Right atrium auricular region (tissue), 2 donors: ENCODE measurements around the gene GRIK5. TPM values are rescaled to one million over a fixed set of nuclear protein-coding genes. Genes with fewer than 3 reads are reported as not detected.

ENCODE experiments used
- DNase-seq: peaks from one replicate; pipeline ENCODE4 v3.0.0-alpha.2; 2019; ENCODE audit warnings: low spot score
- H3K27ac ChIP-seq, 2 donors: fragments of 200-600 bp; sonication (generic); 1 replicate in 1 of 2; 2 replicates in 1 of 2; pipeline ENCODE4 v1.5.1; 2016 to 2019
- H3K27me3 ChIP-seq, 2 donors: fragments of 200-600 bp; sonication (generic); one replicate each; pipeline versions ENCODE4 v1.5.1 to v1.6.0; 2017 to 2019
- H3K36me3 ChIP-seq: fragments of 200-600 bp; sonication (generic); one replicate; pipeline ENCODE4 v1.5.1; 2016
- H3K4me1 ChIP-seq, 2 donors: fragments of 200-600 bp; sonication (generic); one replicate each; pipeline versions ENCODE4 v1.5.1 to v1.6.0; 2017 to 2019
- H3K4me3 ChIP-seq, 2 donors: fragments of 200-600 bp; sonication (generic); 1 replicate in 1 of 2; 2 replicates in 1 of 2; pipeline ENCODE4 v1.5.1; 2017 to 2019; ENCODE audit warnings: mild to moderate bottlenecking in 1 of 2, moderate library complexity in 1 of 2
- H3K9me3 ChIP-seq, 2 donors: fragments of 200-600 bp; sonication (generic); one replicate each; pipeline ENCODE4 v1.5.1; 2019
- total RNA-seq, 2 donors: library from RNA; depleted of rRNA; stranded (reverse); fragments of >200 nt; gene quantifications; one replicate each; pipeline ENCODE4 v1.1.0, GENCODE V29; 2016
- TF ChIP-seq, protein P1 (sequence below), 2 donors: fragments of 200-600 bp; sonication (generic); IDR thresholded peaks; one replicate each; pipeline ENCODE4 v1.5.1; 2019; ENCODE audit warnings: antibody characterized with exemption in 2 of 2

The GRIK5 gene
- total RNA-seq, 2 donors from 2014 or later, result 8.1 to 17.1 TPM

DNA sequence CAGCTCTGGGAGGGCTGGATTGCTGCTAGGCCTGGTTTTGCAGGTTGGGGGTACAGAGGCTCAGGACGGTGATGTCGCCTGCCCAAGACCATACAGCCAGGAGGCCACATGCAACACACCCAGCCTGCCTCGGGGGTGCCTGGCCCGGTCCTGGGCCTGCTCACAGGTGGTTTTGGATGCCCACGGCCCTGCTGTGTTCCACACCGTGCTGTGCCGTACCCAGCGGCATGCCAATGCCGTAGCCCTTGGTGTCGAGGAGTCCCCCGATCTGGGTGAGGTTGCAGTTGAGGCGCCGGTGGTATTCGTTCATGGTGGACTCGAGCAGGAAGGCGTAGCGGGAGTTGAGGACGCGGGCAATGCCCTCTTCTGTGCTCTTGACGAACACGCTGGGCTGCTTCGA is 64.5 kb downstream of the GRIK5 start:
- DNase-seq, result no peak
- Histone ChIP-seq H3K27ac (no peak overlapping the region), H3K9me3 (no peaks in the 10 kb centered on the region), H3K27me3 (no peaks in the 10 kb centered on the region), H3K4me3 (no peak overlapping the region), H3K36me3 (no peaks in the 10 kb centered on the region), H3K4me1 (no peaks in the 10 kb centered on the region)
- TF ChIP-seq, protein P1, sequence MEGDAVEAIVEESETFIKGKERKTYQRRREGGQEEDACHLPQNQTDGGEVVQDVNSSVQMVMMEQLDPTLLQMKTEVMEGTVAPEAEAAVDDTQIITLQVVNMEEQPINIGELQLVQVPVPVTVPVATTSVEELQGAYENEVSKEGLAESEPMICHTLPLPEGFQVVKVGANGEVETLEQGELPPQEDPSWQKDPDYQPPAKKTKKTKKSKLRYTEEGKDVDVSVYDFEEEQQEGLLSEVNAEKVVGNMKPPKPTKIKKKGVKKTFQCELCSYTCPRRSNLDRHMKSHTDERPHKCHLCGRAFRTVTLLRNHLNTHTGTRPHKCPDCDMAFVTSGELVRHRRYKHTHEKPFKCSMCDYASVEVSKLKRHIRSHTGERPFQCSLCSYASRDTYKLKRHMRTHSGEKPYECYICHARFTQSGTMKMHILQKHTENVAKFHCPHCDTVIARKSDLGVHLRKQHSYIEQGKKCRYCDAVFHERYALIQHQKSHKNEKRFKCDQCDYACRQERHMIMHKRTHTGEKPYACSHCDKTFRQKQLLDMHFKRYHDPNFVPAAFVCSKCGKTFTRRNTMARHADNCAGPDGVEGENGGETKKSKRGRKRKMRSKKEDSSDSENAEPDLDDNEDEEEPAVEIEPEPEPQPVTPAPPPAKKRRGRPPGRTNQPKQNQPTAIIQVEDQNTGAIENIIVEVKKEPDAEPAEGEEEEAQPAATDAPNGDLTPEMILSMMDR (IDR thresholded peaks at IDR 0.05), result no peak

DNA sequence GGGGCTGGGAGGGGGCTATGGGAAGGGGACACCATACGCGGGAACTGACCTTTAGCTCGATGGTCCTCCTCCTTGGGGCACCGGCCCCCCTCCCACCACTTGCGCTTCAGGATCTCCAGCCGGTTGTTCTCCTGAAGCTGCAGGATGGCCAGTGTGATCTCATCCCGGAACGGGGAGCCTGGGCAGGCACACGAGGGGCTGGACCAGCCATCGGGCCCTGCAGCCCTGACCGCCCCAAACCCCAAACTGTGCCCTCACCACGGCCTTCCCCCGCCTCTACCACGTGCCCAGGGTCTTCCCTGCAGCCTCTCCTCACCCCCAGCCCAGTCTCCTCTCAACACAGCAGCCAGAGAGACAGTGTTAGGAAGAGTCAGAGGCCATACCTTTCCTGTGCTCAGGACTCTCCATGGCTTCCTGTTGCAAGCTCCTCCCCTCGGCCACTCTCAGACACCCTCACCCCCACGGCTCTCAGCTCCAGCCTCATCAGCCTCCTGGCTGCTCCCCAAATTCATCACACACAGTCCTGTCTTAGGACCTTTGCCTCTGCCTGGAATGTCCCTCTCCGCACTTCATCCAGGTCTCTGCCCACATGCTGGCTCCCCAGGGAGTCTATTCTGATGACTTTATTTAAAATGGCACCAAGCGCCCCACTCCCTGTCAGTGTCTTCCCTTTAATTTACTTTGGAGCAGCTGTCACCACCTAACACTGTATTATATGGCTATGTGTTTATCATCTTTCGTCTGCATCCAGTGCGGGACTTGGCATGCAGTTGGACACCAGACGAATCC is 66.3 kb downstream of the GRIK5 start:
- H3K27me3 ChIP-seq, result no peaks in the 10 kb centered on the region
- H3K4me1 ChIP-seq, result peaks cover 0 to under 1% of the 10 kb centered on the region in 2 donors
- no peak overlapping the region for H3K27ac ChIP-seq
- DNase-seq, result no peak
- no peaks in the 10 kb centered on the region for H3K36me3 ChIP-seq
- no peak overlapping the region for H3K4me3 ChIP-seq
- no peaks in the 10 kb centered on the region for H3K9me3 ChIP-seq
- TF ChIP-seq, protein P1 (IDR thresholded peaks at IDR 0.05), result no peak

DNA sequence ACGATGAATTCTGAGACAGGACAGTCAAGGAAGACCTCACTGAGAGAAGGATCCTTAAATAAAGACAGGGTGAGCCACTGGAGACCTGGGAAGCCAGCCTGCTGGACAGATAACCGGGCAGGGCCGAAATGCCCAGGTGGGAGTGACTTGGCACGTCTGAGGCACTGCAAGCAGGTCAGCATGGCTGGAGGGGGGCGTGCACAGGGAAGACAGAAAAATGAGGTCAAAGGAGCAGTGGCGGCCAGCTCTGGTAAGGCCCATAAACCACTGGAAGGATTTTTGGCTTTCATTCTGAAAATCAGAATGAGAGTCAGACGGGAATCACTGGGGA is 70.2 kb downstream of the GRIK5 start:
- peaks cover 0 to 7% of the 10 kb centered on the region in 2 donors for H3K27me3 ChIP-seq
- peaks cover 0 to 19% of the 10 kb centered on the region in 2 donors for H3K4me1 ChIP-seq
- no peak overlapping the region for H3K27ac ChIP-seq
- no peak overlapping the region for H3K4me3 ChIP-seq
- TF ChIP-seq, protein P1 (IDR thresholded peaks at IDR 0.05), result no peak
- H3K9me3 ChIP-seq, result no peaks in the 10 kb centered on the region
- no peak for DNase-seq
- H3K36me3 ChIP-seq, result no peaks in the 10 kb centered on the region

DNA sequence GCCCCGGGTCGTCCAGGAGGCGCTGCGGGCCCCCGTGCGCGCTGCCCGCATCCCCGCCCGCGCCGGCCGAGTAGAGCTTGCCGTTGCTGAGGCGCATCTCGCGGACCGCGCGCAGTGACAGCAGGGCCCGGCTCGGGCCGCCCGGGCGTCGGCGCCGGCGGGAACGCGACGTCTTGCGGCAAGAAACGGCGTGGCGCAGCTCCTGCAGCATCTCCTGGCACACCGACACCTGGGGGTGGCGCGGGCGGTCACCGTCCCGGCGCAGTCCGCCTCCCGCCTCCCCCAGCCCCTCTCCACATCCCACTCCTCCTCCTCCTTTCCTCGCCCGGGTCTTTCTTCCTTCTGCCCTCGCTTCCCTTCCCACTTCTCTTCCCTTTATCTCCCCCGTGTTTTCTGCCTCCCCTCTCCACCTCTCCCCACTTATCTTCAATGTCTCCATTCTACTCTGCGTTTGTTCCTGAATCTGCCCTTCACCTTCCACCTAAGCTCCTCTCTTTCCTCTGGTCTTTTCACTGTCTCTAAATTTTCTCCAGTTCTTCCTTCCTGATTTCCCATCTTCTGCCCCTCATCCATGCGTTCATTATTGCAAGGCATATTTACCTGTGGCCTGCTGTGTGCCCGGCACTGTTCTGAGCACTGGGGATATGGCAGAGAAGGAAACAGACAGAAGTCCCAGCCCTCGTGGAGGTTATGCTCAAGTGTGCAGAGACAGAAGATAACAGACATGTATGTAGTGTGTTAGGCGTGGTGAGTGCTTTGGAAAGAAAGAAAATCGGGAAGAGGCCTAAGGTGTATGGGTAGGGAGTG is 70.7 kb downstream of the GRIK5 start:
- TF ChIP-seq, protein P1 (IDR thresholded peaks at IDR 0.05), result no peak
- Histone ChIP-seq H3K4me1 (peaks cover 0 to 23% of the 10 kb centered on the region in 2 donors), H3K36me3 (no peaks in the 10 kb centered on the region), H3K9me3 (no peaks in the 10 kb centered on the region), H3K27me3 (peaks cover 0 to 7% of the 10 kb centered on the region in 2 donors), H3K4me3 (peak overlapping the region in 1 of 2 donors; percentile 27), H3K27ac (no peak overlapping the region)
- DNase-seq, result no peak

DNA sequence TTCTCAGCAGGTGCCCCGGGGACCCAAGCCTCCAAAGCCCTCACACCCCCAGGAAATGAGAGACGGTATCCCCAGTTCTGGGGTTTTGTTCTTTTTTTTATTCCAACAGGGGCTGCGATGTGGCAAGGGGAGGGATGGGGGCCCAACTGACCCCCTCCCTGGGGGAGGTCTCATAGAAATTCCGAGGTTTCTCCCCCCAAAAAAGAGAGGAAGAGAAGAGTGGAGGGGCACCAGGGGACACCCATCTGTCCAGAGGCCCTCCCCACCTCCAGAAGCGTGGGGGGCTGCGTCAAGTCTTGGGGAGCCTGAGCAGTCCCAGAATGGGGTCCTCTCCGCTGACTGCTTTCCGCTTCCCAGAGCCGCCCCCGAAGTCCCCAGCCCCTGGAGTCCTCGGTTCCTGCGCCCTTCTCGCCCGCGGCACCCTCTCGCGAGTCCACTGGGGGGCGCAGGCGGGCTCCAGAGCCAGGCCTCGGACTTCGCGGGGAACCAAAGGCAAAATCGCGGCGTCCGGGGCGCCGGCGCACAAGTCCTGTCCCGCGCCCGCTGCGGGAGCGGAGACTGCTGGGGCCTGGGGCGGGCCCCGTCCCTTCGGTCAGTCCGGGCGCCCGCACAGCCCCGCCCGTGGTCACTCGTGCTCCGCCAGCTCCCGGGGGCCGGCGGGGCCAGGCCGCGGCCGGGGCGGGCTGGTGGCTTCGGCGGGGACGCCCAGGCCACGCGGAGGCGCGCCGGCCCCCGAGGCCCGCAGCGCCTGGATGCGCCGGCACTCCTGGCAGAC is 71.6 kb downstream of the GRIK5 start:
- Histone ChIP-seq H3K27me3 (peaks cover 0 to 7% of the 10 kb centered on the region in 2 donors), H3K9me3 (no peaks in the 10 kb centered on the region), H3K4me3 (peak overlapping the region in 1 of 2 donors; percentile 27), H3K4me1 (peaks cover 0 to 31% of the 10 kb centered on the region in 2 donors), H3K27ac (no peak overlapping the region), H3K36me3 (no peaks in the 10 kb centered on the region)
- no peak for DNase-seq
- TF ChIP-seq, protein P1 (IDR thresholded peaks at IDR 0.05), result peak; percentile 57 to 78
